ENCODE measurements around the gene ZNF831.

Gene ZNF831

DNA sequence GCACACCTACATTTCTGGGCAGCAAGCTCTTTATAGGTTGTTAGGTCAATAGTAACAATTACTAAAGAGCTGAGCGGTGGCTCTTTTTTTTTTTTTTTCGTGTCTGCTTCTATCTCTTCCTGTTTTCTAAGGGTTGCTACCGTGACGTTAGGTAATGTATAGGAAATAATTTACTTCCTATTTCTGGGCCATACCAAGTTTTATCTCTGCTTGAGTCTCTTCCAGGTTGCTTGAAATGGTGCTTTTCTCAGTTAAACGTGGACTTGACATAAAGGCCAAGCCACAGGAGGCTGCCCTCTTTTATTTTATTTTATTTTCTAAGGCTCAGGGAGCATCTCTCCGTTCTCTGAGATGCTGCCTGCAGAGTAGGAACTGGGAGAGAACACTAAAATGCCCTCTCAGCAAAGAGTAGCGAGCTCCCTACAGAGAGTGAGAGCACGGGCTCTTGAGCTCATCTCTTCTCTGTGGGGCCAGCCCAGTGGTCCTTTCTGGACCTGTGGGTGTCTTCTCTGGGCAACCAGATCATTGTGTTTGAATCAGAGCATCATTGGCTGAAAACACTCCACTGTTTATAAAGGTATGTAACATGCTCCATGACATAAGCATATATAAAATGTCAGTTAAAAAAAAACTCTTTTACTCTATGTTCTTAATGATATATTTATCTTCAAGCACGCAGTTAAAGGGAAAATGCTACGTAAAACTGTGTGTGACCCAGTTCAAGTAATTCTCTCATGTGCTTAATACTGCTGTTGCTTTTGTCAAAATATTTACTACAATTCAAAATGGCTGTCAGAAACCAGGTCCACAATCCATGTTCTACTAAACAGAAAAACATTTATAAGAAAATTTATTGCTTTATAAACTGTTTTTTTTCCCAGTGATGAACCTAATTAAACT is at the start of gene ZNF831:
Gene ZNF831, plus strand, starts transcription at position 191 of the 900 bp plus-strand sequence. CDS start 27,199 bp downstream, outside the sequence.
- no peak for DNase-seq (ENCODE audit: low read depth)

DNA sequence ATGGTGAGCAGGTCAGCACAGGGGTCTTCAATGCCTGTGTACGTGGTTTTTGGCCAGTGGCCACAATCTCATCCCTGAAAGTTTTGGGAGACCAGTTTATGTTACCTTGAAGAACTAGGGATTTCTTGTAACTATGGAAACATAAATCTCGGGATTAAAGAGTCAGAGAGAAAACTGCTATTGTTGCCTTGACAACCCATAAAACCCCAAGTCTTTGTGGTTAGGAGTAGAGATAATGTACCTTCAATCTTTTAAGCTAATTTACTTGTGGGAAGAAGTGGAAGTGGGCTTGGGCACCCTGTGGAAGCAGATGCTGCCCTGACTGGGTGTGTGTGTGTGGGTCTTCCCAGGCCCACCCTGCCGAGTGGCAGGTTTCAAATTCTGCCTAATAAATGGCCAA is 46.1 kb upstream of the ZNF831 start:
- no peak for DNase-seq (ENCODE audit: low read depth)

DNA sequence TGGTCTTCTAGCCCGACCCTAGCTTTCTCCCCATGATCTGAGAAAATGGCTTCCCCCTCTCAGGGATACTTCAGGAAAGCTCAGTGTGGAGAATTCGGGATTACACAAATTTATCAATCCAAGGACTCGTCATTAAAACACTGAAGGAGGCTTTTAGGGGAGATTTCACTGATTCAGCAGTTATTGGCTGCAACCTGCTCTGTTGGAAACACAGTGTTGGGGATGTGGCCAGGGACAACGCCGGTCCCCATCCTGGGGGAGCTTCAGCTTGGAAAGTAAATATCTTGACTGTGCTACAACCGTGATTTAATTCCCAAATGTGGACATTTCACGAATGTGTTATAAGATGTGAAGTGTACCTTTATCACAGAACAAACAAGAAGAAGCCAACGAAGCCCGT is 44.8 kb upstream of the ZNF831 start:
- DNase-seq (ENCODE audit: low read depth) = no peak

DNA sequence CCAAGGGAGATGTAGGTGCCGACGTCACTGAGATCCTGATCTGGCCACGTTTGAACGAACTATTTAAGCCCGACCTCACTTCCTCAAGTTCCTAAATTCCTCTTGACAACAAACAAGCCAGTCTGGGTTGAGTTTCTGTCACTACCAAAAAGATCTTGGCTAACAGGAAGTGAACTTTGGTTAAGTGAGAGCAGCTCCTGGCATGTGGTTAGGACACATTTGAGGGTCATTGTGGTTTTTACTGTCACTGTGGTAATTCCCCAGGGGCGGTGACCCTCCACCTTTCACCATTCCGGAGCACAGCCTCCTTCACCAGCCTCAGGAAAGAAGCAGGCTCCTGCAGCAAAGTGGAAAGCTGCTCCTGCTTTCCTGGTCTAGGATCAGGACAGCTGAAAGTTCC is 43.1 kb upstream of the ZNF831 start:
- DNase-seq (ENCODE audit: low read depth) = no peak

DNA sequence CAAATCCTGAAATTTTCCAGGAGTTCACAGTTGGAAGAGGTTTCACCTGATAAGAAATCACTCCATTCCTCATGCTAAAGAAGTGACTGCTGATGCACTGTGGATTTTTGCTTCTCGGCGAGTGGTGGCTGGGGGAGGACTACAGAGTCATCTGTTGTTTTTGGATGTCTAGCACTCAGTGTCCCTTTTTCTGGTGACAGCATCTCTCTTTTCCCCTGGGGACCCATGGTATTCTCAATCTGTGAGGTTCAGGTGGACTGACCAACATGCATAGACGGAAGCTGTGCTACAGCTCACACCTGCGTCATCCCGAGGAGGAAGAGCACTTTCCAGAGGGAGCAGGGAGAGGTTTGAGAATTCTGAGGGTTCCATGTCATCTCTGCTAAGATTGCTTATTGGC is 42.7 kb upstream of the ZNF831 start:
- no peak for DNase-seq (ENCODE audit: low read depth)

DNA sequence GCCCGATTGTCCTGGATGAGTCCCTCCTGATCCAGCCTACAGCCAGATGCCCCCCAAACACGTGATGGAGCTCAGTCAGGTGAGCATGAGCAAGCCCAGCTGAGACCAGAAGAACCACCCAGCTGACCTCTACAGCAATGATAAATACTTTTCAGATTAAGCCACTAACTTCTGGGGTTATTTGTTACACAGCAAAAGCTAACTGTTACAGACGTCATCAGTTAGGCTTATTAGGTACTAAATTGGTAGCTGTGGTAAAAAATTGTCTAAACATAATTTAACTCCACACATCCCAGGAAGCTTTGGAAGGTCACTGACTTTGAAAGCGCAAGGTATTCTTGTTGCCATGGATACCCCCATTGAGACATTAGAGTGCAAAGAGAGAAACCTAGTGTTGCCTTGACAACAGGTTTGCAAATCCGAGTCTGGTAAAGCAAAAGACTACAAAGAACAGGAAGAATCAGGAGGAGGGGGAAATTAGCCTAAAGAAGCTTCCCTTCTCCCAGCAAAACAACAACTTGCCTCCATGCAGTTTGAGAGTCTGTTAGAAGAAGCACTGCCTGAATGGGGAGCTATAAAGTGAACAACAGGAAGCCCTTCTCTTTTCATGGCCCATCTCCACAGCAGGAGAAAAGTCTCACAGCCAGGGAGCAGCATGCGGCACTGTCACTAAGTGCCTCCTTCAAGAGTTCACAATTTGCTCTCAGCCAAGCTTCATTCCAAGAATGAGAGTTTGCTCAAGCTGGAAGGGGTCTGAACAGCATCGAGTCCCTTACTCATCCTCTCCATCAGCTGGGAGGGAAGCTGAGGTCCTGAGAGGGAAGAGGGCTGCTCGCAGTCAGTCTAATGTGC is 41.7 kb upstream of the ZNF831 start:
- DNase-seq (ENCODE audit: low read depth) = no peak

DNA sequence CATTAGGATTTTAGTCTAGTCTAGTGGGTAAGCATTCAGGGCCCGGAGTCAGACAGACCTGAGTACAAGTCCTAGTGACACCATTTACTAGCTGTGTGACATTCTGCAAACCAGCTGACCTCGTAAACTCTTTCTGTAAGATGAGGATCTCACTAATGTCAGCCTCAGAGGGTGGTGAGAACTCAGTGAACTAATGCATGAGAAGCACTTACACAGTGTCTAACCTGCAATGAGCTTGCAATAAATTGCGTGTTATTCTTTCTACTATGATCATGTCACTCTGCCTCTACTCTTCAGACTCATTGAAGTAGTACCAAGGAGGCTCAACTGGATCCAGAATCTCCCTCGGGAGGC is 41.1 kb upstream of the ZNF831 start:
- DNase-seq (ENCODE audit: low read depth) = no peak

DNA sequence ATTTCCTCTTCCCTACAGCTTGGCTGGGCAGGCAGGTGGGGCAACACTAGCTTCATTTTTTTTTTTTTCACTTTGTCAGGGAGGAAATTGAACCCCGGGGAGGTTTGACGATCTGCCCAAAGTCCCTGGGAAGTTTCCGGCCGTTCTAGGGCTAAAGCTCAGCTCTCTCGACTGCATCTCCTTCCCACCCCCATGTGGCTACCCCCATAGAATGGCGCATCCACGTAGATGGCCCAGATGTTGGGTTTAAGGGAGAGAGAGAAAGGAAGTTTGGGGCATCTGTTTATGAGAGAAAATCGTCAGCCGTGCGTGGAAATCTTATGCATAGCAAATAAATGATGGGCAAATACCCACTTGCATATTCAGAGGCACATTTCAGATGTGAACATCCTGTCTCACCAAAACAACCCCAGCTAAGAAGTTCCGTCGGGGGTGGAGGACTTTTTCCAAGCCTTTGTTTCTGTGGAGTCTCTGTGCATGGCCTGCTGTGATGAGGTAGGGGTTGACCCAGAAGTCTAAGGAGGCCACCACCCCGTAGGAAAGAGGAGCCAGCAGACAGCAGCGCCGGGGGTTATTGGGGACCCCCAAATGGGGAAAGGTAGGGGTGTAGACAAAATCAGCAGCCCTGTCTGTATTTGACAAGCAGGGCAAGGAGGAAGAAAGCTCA is 40.5 kb upstream of the ZNF831 start:
- DNase-seq (ENCODE audit: low read depth) = no peak

DNA sequence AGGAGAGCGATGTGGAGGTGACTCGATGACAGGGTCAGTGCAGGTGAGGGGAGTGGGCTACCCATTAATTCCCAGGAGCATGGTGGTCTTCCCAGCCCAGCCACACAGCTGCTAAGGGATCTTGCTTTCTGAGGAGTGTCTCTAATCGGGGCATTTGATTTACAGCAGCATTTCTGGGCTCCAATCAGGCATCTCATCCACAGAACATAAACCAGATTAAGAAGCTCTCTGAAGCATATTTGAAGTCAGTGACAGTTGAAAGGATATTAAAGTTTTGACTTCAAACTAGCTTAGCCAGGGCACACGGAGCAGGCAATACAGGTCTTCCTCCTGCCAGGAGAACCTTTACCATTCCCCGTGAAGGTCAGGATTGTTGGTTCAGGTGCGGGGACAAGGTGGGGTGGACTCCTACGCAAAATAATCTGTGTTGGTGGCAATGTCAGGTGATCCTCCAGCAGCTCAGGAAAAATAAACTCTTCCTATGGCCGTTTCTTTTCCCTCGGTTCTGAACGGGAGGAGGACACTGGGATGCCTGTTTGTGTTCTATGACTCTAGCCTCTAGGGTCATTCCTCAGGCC is 39.9 kb upstream of the ZNF831 start:
- DNase-seq (ENCODE audit: low read depth) = no peak

DNA sequence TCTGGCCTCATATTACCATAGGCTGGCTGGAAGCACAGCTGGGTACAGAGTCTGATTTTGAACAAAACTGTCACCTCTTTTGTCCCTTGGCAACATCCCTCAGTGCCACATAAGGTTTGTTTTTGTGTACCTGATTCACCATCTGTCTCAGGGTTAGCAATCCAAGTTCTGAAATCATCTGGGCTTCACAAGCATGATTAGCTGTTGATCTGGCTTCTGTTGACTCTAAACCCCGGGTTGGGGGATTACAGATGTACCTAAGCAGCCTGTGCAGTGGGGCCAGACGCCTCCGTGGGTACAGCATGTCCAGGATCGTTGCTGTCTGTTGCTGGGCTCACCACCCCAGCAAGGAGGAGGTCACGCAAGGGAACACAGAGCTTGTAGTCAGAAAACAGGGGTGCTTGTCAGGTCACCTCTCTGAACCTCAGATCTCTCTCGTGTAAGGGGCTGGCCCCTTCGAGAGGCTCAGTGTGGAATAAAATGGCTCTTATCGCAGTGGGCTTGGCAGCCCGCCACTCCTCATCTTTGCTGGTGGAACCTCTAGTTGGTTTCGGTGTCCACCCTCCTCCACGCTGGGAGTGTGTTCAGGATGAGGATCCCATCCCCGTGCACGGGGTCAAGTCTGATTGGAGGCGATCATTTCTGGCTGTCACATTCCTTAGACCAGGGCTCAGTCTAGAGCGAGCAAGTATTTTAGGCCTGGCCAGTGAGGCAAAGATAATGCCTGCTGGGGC is 39.2 kb upstream of the ZNF831 start:
- no peak for DNase-seq (ENCODE audit: low read depth)

DNA sequence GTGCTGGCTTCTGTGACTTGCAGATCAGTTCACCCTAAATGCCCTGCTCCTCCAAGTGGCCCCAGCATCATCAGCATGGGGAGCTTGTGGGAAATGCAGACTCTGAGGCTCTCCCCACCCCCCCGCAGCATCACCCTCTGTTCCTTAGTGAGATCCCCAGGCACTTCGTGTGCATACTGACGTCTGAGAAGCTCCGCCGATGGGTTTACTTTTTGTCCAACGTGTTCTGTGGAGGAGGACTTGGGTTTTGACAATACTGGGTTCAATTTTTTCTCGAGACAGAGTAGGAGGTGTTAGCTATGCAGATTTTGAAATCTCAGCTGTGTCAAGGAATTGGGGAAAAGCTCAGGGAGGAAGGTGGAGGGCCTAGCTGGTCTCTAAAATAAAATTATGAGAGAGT is 38.3 kb upstream of the ZNF831 start:
- no peak for DNase-seq (ENCODE audit: low read depth)

DNA sequence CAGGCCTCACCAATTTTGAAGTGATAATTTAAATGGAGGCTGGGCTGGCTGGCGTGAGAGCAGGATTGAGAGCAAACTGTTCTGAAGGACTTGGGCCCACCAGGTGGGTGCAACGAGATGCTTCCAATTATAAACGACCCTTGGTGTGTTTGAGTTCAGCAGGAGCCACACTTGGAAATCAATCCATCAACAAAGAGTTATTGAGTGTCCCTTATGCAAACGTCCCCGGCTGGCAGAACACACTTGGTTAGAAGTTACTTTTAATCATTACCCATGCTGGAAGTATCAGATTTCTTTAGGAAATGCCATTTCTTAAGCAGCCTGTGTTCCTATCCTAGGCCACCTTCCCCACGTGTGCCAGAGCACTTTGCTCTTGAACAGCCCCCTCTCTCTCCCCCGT is 37.8 kb upstream of the ZNF831 start:
- DNase-seq (ENCODE audit: low read depth) = no peak

DNA sequence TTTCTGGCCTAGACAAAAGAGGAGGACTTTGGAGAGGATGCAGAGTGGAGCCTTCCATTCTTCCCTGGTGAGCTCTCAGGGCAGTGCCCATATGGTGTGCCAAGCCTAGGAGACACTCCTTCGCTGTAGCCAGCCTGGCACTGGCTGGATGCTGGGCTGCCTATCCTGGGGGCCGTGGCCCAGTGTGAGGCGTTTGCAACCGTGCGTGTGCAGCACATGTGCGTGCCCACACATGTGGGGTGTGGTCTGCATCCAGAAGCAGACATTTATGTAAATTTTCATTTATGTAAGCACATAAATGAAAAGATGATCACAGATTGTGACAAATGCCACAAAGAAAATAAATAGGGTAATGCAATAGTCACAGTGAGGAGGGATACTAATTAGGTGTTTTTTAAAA is 35.8 kb upstream of the ZNF831 start:
- no peak for DNase-seq (ENCODE audit: low read depth)

DNA sequence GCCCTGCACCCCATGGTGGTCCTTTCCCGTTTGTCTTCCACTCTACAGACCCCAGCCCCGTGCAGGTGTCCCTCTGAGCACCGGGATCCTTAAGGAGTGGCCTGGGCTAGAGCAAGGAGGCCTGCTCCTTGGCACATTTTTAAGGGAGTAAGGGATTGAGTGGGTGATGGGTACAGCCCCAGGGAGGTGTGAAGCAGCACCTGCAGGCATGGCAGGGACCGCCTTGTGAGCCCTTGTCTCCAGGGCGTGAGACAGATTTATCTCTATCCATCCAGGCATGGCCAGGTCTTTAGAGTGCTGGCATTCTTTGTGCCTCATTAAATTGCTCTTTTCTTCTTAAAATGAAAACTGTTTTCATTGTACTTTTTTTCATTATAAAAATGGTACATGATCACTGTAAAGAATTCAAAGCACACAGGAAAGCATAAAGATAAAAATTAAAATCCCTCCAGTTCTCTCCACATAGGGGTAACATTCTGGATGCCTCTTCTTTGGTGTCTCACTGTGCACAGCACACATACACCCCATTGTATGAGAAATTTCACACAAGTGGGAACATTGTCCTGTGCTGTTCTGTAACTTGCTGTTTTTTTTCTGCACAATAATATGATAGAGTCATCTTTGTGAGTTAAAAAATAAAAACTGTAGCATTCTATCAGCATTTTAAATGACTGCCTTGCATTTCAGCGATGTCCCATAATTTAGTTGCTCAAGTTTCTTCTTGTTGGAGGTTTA is 31.9 kb upstream of the ZNF831 start:
- no peak for DNase-seq (ENCODE audit: low read depth)

DNA sequence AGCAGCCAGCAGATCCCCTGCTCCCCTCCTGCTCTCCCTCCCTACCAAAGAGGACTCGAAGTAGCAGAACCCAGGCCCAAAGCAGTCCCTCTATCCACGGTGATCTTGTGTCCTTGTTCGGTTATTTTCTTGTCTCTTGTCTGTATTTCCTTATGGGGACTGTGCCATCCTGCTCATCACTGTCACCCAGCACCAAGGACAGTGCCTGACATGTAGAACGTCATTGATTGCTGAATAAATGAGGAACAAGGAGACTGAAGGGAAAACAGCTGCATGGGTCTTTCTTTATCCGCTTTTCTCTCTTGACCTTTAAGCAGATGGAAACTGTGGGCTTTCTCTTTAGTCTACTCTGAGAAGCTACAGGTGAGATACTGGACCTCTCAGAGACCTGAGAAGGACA is 29.4 kb upstream of the ZNF831 start:
- no peak for DNase-seq (ENCODE audit: low read depth)

DNA sequence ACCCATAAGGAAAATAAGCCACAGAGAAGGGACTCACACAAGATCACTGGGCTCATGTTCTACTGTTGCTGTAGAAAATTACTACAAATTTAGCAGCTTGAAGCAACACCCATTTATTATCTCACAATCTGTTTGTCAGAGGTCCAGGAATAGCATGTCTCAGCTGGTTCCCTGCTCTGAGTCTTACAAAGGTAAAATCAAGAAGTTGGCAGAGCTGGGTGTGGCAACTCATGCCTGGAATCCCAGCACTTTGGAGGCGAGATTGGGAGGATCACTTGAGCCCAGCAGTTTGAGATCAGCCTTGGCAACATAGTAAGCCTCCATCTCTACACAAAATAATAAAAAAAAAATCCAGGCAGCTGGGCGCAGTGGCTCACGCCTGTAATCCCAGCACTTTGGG is 28.5 kb upstream of the ZNF831 start:
- DNase-seq (ENCODE audit: low read depth) = no peak

DNA sequence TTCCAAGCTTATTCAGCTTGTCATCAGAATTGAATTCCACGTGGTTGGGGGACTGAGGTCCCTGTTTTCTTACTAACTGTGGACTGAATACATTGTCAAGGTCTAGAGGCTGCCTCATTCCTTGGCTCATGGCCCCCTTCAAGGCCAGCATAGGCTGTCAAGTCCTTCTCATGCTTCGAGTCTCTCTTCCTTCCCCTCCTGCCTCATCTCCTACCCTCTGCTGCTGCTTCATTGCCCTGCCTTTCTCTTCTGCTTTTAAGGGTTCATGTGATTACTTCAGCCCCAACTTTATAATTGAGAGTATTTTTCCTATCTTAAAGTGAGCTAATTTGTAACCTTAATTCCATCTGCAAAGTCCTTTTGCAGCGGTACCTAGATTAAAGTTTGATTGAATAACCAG is 27.6 kb upstream of the ZNF831 start:
- DNase-seq (ENCODE audit: low read depth) = no peak

DNA sequence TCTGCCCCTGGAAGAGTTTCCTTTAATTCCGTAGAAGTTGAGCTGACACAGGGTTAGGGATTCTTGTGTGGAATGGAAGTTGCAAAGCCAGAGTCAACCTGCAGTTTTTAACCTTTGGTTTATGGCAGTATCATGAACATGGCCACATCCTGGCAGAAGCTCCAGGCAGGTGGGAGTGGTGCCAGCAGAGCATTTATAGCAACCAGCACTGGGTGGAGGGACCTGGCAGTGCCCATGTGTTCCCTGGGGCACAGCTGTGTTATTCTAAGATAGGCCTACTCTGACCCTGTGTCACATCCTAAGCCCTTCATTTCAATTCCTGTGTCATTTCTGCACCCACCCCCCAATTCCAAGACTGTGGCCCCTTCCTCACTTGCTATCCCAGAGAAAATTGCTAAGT is 26.1 kb upstream of the ZNF831 start:
- DNase-seq (ENCODE audit: low read depth) = no peak

DNA sequence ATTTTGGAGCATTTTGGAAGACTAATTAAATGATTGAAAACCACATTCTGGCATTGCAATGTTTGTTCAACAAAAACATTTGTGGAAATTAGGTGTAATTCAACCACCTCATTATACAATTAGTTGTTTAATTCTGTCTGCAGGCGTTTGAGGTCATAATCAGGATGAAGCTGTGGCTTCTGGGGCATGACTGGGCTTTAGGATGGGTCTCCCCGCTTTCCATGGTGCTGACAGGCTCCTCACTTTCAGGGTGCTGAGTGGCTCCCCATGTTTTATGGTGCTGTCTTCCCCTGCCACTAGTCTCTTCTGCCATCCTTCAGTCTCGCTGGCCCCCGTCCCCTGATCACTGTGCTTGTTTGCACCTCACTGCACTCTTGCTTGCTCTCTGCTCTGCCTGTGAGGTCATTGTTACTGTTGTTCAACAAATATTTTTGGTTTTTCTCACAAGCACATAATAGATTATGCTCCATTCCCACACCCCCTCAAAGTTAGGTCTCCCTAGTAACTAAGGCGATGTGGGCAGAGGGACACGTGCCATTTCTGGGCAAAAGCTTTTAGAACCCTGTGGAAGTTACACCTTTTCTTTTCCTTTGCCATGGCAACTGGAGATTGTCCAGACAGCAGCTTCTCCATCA is 25.4 kb upstream of the ZNF831 start:
- no peak for DNase-seq (ENCODE audit: low read depth)

DNA sequence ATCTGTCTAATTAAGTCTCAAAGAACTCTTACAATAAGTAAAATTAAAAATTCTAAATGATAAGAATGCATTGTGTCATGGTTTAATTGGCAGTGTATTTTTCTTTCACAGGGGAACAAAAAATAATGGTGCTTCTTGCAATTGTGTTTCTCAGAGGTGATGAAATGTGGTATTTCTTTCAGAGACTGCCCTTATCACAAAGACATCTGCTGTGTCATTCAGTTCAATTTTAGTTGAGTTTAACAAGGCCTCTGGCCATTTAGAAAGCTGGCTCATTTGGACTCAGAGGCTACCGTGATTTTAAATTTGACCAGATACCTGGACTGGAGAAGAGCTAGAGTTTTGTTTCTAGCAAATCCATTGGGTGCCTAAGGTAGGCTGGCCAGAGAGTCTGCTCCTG is 23.6 kb upstream of the ZNF831 start:
- no peak for DNase-seq (ENCODE audit: low read depth)
